SK-N-SH (cell line): ENCODE results near the gene SLC6A3.

Experiments
- CTCF ChIP-seq: fragments of 200-600 bp; sonication (generic); IDR thresholded peaks from 2 replicates; pipeline ENCODE4 v1.6.1; 2017; ENCODE audit warnings: antibody characterized with exemption, mild to moderate bottlenecking, moderate library complexity
- NFIC ChIP-seq: IDR thresholded peaks from 2 replicates; pipeline ENCODE4 v1.4.0; 2012; ENCODE audit warnings: borderline replicate concordance
- POLR2AphosphoS5 ChIP-seq: IDR thresholded peaks from 2 replicates; pipeline ENCODE4 v1.6.1; 2012; ENCODE audit warnings: low read depth, low read length
- RFX5 ChIP-seq: IDR thresholded peaks from 2 replicates; pipeline ENCODE4 v1.6.1; 2012; ENCODE audit warnings: mild to moderate bottlenecking, improper control_type of control experiment, low read length
- TAF1 ChIP-seq: IDR thresholded peaks from 2 replicates; pipeline ENCODE4 v1.6.1; 2012; ENCODE audit warnings: low read depth, mild to moderate bottlenecking, low read length, moderate library complexity, borderline replicate concordance

GRCh38 chr5:1460054-1460682 is 14.9 kb upstream of the SLC6A3 start:
- TF ChIP-seq POLR2AphosphoS5 = no peak
- no peak for TF ChIP-seq TAF1
- no peak for TF ChIP-seq NFIC
- TF ChIP-seq RFX5 = no peak
- TF ChIP-seq CTCF = no peak
